ENCODE results near the gene ALPK1.

ALPK1 gene

DNA sequence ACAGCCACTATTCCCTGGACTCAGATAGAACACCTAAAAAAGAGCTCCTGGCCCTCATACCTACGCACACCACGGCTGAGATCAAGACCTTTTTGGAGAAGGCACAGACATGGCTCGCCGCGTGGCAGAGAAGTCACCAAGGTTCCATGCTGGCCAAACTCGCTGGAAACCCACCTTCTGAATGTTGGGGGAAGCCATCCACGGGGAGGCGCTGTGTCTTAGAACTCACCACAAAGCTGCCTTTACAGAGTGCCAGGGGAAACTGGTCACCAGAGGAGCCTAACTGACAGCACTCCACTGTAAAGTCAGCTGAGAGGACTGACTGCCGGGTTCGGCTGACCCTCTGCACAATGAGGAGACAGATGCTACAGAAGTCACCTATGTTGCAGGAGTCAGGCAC lies 120.9 kb downstream of the ALPK1 start:
- no peak for DNase-seq (ENCODE audit: low read depth)

DNA sequence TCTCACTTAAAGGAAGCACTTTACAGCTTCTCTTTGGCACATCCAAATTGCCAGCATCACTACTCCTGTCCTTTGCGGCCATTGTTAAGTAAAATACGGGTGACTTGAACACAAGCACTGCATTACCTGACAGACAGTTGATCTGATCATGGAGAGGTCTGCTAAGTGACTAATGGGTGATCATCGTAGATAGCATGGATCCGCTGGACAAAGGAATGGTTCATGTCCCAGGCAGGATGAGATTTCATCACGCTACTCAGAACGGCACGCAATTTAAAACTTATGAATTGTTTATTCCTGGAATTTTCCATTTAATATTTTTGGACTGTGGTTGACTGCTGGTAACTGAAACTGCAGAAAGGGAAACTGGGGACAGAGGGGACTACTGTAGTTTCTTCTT lies 124.7 kb downstream of the ALPK1 start:
- TF ChIP-seq, protein P1, sequence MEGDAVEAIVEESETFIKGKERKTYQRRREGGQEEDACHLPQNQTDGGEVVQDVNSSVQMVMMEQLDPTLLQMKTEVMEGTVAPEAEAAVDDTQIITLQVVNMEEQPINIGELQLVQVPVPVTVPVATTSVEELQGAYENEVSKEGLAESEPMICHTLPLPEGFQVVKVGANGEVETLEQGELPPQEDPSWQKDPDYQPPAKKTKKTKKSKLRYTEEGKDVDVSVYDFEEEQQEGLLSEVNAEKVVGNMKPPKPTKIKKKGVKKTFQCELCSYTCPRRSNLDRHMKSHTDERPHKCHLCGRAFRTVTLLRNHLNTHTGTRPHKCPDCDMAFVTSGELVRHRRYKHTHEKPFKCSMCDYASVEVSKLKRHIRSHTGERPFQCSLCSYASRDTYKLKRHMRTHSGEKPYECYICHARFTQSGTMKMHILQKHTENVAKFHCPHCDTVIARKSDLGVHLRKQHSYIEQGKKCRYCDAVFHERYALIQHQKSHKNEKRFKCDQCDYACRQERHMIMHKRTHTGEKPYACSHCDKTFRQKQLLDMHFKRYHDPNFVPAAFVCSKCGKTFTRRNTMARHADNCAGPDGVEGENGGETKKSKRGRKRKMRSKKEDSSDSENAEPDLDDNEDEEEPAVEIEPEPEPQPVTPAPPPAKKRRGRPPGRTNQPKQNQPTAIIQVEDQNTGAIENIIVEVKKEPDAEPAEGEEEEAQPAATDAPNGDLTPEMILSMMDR (IDR thresholded peaks at IDR 0.05; ENCODE audit: low read length, missing control alignments): no peak
- H3K4me3 ChIP-seq (replicated peaks; ENCODE audit: low read depth, low read length): no peak overlapping the region
- no peak for DNase-seq (ENCODE audit: low read depth)

More for the DNA sequence above, 120.9 kb downstream of the ALPK1 start:
- no peak overlapping the region for H3K4me3 ChIP-seq (replicated peaks; ENCODE audit: low read depth, low read length)
- TF ChIP-seq, protein P1 (IDR thresholded peaks at IDR 0.05; ENCODE audit: low read length, missing control alignments): no peak

DNA sequence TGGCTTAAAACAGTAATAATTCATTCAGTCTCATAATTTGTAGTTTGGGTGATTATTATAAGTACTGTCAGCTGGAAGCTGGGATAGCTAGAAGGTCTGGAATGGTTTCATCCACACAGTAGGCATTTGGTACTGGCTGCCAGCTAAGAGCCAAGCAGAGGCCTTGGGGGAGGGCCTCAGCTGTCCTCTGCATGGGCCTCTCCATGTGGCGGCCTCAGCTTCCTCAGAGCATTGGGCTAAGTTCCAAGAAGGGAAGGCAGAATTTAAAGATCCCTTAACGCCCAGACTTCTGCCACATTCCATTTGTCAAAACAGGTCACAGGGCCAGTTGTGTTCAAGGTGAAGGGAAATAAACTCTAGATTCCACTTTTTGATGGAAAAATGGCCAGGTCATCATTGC lies 125.5 kb downstream of the ALPK1 start:
- no peak overlapping the region for H3K4me3 ChIP-seq (replicated peaks; ENCODE audit: low read depth, low read length)
- DNase-seq (ENCODE audit: low read depth): no peak
- TF ChIP-seq, protein P1 (IDR thresholded peaks at IDR 0.05; ENCODE audit: low read length, missing control alignments): no peak

- TF ChIP-seq, protein P1 (IDR thresholded peaks at IDR 0.05; ENCODE audit: low read length, missing control alignments): no peak
- DNase-seq (ENCODE audit: low read depth): no peak
- H3K4me3 ChIP-seq (replicated peaks; ENCODE audit: low read depth, low read length): no peak overlapping the region
Measured at GRCh38 chr4:112423591-112423990, 126.4 kb downstream of the ALPK1 start.

DNA sequence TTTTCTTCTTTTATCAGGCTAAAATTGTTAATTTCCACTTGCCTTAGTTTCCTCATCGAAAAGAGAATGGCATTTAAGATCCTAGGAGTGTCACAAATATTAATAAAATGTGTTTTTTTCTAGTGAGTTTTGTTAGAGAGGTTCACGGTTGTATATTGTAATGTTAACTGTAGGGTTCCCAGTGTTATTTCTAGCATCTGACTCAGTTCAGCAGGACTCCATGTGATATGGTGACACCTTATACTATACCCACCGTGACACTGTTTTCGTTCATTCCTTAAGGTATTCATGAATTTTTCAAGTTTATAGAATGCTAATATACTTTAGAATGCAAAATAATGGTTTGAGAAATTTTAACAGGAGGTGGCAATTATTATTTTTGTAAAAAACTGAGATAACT lies 128.7 kb downstream of the ALPK1 start:
- no peak overlapping the region for H3K4me3 ChIP-seq (replicated peaks; ENCODE audit: low read depth, low read length)
- TF ChIP-seq, protein P1 (IDR thresholded peaks at IDR 0.05; ENCODE audit: low read length, missing control alignments): no peak
- DNase-seq (ENCODE audit: low read depth): no peak

GRCh38 chr4:112426416-112426815 lies 129.2 kb downstream of the ALPK1 start:
- H3K4me3 ChIP-seq (replicated peaks; ENCODE audit: low read depth, low read length): no peak overlapping the region
- no peak for DNase-seq (ENCODE audit: low read depth)
- TF ChIP-seq, protein P1 (IDR thresholded peaks at IDR 0.05; ENCODE audit: low read length, missing control alignments): no peak

GRCh38 chr4:112431158-112431557 lies 134.0 kb downstream of the ALPK1 start:
- no peak overlapping the region for H3K4me3 ChIP-seq (replicated peaks; ENCODE audit: low read depth, low read length)
- TF ChIP-seq, protein P1 (IDR thresholded peaks at IDR 0.05; ENCODE audit: low read length, missing control alignments): no peak
- peak; percentile 40 for DNase-seq (ENCODE audit: low read depth)
